HepG2 (cell line): Measurements from ENCODE around the gene HIPK2. TPM values are rescaled to one million over a fixed set of nuclear protein-coding genes. Genes with fewer than 3 reads are reported as not detected.

ENCODE experiments used
- ATAC-seq: fragments of 200-7000 bp; cut with Tn5 transposase; 3 replicates; pipeline ENCODE4 v1.9.1; 2020; ENCODE audit warnings: mild to moderate bottlenecking, moderate library complexity
- BruUV-seq: library from RNA; stranded (reverse); fragments of 400-500 nt; replicated peaks from 2 replicates; lab custom pipeline; 2021; lab: Mats Ljungman, UMichigan
- CTCF ChIA-PET: fragments of 300-600 bp; formaldehyde crosslinking; extraction: SDS; loops from one replicate; lab custom pipeline; 2021; ENCODE audit warnings: low total read pairs, inconsistent platforms, low intra/inter-chr PET ratio; lab: Yijun Ruan, JAX
- POLR2A ChIA-PET: fragments of 350-600 bp; sonication (Branson Sonifier 250); formaldehyde crosslinking; loops from one replicate; lab custom pipeline; 2020; ENCODE audit warnings: antibody characterized with exemption, inconsistent platforms; lab: Yijun Ruan, JAX
- DNase-seq: peaks from one replicate; pipeline ENCODE4 v3.0.0-alpha.2; 2015; ENCODE audit warnings: low spot score
- FAIRE-seq: peaks from 3 replicates; lab custom pipeline; 2011; peaks lifted over from hg19 to GRCh38; lab: Jason Lieb, UNC
- H2AFZ ChIP-seq: one replicate; pipeline ENCODE4 v1.6.1; 2011; ENCODE audit warnings: low read length, inconsistent platforms
- H3K27ac ChIP-seq: fragments of 300-600 bp; 3 replicates; pipeline ENCODE4 v1.8.0; 2011; ENCODE audit warnings: mixed run types, mild to moderate bottlenecking, mixed read lengths, low read length, inconsistent platforms; ENCODE audit not compliant: insufficient read depth; ENCODE audit errors: extremely low read length
- H3K27me3 ChIP-seq, 2 experiments: fragments of 200-600 bp in 1 of 2; 2 replicates in 1 of 2; 3 replicates in 1 of 2; pipeline versions ENCODE4 v1.6.0 to v1.8.0; 2011; ENCODE audit warnings: low read length in 2 of 2, mild to moderate bottlenecking in 2 of 2, moderate library complexity in 2 of 2, inconsistent platforms in 1 of 2; ENCODE audit not compliant: insufficient read depth in 2 of 2, control insufficient read depth in 1 of 2
- H3K36me3 ChIP-seq, 2 experiments: fragments of 200-600 bp in 1 of 2; replicated peaks in 1 of 2; 2 replicates in 1 of 2; 3 replicates in 1 of 2; pipeline versions ENCODE4 v1.5.1 to v1.8.0; 2011; ENCODE audit warnings: low read length in 2 of 2, inconsistent platforms in 1 of 2; ENCODE audit not compliant: insufficient read depth in 2 of 2, control insufficient read depth in 1 of 2
- H3K4me1 ChIP-seq: 2 replicates; pipeline ENCODE4 v1.5.1; 2012; ENCODE audit warnings: low read length, inconsistent platforms; ENCODE audit not compliant: insufficient read depth
- H3K4me2 ChIP-seq: 2 replicates; pipeline ENCODE4 v1.6.0; 2011; ENCODE audit warnings: low read depth, low read length, inconsistent platforms
- H3K4me3 ChIP-seq, 3 experiments: fragments of 200-600 bp in 1 of 3; sonication (generic), shearing (Covaris generic) in 1 of 3; replicated peaks in 1 of 3; 2 replicates each; pipeline ENCODE4 v1.5.1; 2011 to 2016; ENCODE audit warnings: low read length in 3 of 3, inconsistent platforms in 2 of 3, low read depth in 2 of 3, mild to moderate bottlenecking in 2 of 3, control low read depth in 1 of 3, mixed read lengths in 1 of 3; ENCODE audit not compliant: insufficient read depth in 1 of 3
- H3K79me2 ChIP-seq: one replicate; pipeline ENCODE4 v1.6.1; 2011; ENCODE audit warnings: low read length, inconsistent platforms; ENCODE audit not compliant: insufficient read depth
- H3K9ac ChIP-seq: 2 replicates; pipeline ENCODE4 v1.6.0; 2011; ENCODE audit warnings: mild to moderate bottlenecking, low read depth, low read length, inconsistent platforms; ENCODE audit not compliant: insufficient read depth
- H3K9me3 ChIP-seq: 2 replicates; pipeline ENCODE4 v1.5.1; 2012; ENCODE audit warnings: mild to moderate bottlenecking, low read length
- H4K20me1 ChIP-seq: 2 replicates; pipeline ENCODE4 v1.6.0; 2011; ENCODE audit warnings: inconsistent platforms, mild to moderate bottlenecking, low read length, moderate library complexity; ENCODE audit not compliant: insufficient read depth
- ARNT2 ChIP-seq: sonication (generic); formaldehyde crosslinking; IDR thresholded peaks from 2 replicates; pipeline ENCODE4 v1.8.0; 2022; ENCODE audit warnings: mild to moderate bottlenecking, low read depth, missing genetic modification reagents, moderate library complexity
- ETV5 ChIP-seq: IDR thresholded peaks from 2 replicates; pipeline ENCODE4 v1.6.1; 2018; ENCODE audit warnings: missing biosample characterization, missing genetic modification reagents, inconsistent platforms, borderline replicate concordance
- HNF4A ChIP-seq: sonication (generic); formaldehyde crosslinking; IDR thresholded peaks from 2 replicates; pipeline ENCODE4 v1.4.0; 2020; ENCODE audit warnings: missing genetic modification reagents
- HOXA5 ChIP-seq: sonication (generic); formaldehyde crosslinking; IDR thresholded peaks from 2 replicates; pipeline ENCODE4 v1.4.0; 2020; ENCODE audit warnings: missing genetic modification reagents
- JUND ChIP-seq: sonication (generic); formaldehyde crosslinking; IDR thresholded peaks from 2 replicates; pipeline ENCODE4 v1.8.0; 2022; ENCODE audit warnings: mild to moderate bottlenecking, missing genetic modification reagents
- MAFF ChIP-seq: IDR thresholded peaks from 2 replicates; pipeline ENCODE4 v1.6.1; 2011; ENCODE audit warnings: low read depth, low read length, improper control_type of control experiment
- MYNN ChIP-seq: sonication (generic); formaldehyde crosslinking; IDR thresholded peaks from 2 replicates; pipeline ENCODE4 v1.4.0; 2020; ENCODE audit warnings: mild to moderate bottlenecking, low read depth, missing genetic modification reagents
- PRPF4 ChIP-seq: fragments of 200-400 bp; formaldehyde crosslinking; IDR thresholded peaks from 2 replicates; pipeline ENCODE4 v1.6.1; 2016; ENCODE audit warnings: low read length, low read depth; ENCODE audit not compliant: poor library complexity, severe bottlenecking
- SMAD9 ChIP-seq: sonication (generic); formaldehyde crosslinking; IDR thresholded peaks from 2 replicates; pipeline ENCODE4 v1.5.1; 2020; ENCODE audit warnings: mild to moderate bottlenecking, missing genetic modification reagents
- TERF1 ChIP-seq: sonication (generic); formaldehyde crosslinking; IDR thresholded peaks from 2 replicates; pipeline ENCODE4 v1.8.0; 2022; ENCODE audit warnings: mild to moderate bottlenecking, missing genetic modification reagents, moderate library complexity
- TRIM24 ChIP-seq: sonication (generic); formaldehyde crosslinking; IDR thresholded peaks from 2 replicates; pipeline ENCODE4 v1.8.0; 2022; ENCODE audit warnings: mild to moderate bottlenecking, missing genetic modification reagents
- U2AF1 ChIP-seq: fragments of 200-400 bp; formaldehyde crosslinking; optimal IDR thresholded peaks from 2 replicates; pipeline ENCODE3; 2017; ENCODE audit warnings: mild to moderate bottlenecking, low read depth, low read length
- ZFP41 ChIP-seq: sonication (generic); formaldehyde crosslinking; IDR thresholded peaks from 2 replicates; pipeline ENCODE4 v1.4.0; 2020; ENCODE audit warnings: mild to moderate bottlenecking, missing genetic modification reagents, borderline replicate concordance
- ZNF317 ChIP-seq: sonication (generic); formaldehyde crosslinking; IDR thresholded peaks from 2 replicates; pipeline ENCODE4 v1.5.0; 2020; ENCODE audit warnings: mild to moderate bottlenecking, missing genetic modification reagents
- ZNF44 ChIP-seq: sonication (generic); formaldehyde crosslinking; IDR thresholded peaks from 2 replicates; pipeline ENCODE4 v1.5.1; 2020; ENCODE audit warnings: mild to moderate bottlenecking, missing genetic modification reagents
- ZNF460 ChIP-seq: sonication (generic); formaldehyde crosslinking; IDR thresholded peaks from 2 replicates; pipeline ENCODE4 v1.5.1; 2020; ENCODE audit warnings: missing genetic modification reagents, mild to moderate bottlenecking, borderline replicate concordance
- ZNF710 ChIP-seq: sonication (generic); formaldehyde crosslinking; IDR thresholded peaks from 2 replicates; pipeline ENCODE4 v1.5.0; 2020; ENCODE audit warnings: mild to moderate bottlenecking, missing genetic modification reagents, borderline replicate concordance
- ZSCAN12 ChIP-seq: sonication (generic); formaldehyde crosslinking; IDR thresholded peaks from 2 replicates; pipeline ENCODE4 v1.9.0; 2021; ENCODE audit warnings: mild to moderate bottlenecking, missing genetic modification reagents
- WGBS: methylation state at CpG from one replicate; pipeline ENCODE4 v1.1.6; 2017; ENCODE audit warnings: low lambda C conversion rate; 5-methylcytosine and 5-hydroxymethylcytosine counted together
- in situ Hi-C: cut with HindIII; loops from 2 replicates; pipeline ENCODE4 v1.10.0; 2017; ENCODE audit warnings: low pct_unique_long_range_greater_than_20kb; ENCODE audit not compliant: extremely low pct_ligation_motif_present
- intact Hi-C: fragments of 100-400 bp; cut with micrococcal nuclease; formaldehyde crosslinking; loops from one replicate; pipeline ENCODE4 v1.10.0; 2022; ENCODE audit not compliant: unreplicated experiment
- polyA plus RNA-seq, 8 experiments: library from polyadenylated mRNA; depleted of rRNA in 3 of 8; stranded (reverse) in 7 of 8; unstranded in 1 of 8; fragments of >200 nt; fragmentation: Illumina TruSeq in 4 of 8; extraction: Trizol in 4 of 8; gene quantifications; 2 replicates each; pipeline versions ENCODE4 v1.2.1 to v1.2.3, GENCODE V29; 2011 to 2016; ENCODE audit warnings: low read depth in 4 of 8, missing spikeins in 1 of 8, mixed read lengths in 1 of 8; ENCODE audit not compliant: insufficient read depth in 1 of 8
- total RNA-seq, 5 experiments: library from RNA; depleted of rRNA; stranded (reverse); fragments of >200 nt; fragmentation: Illumina TruSeq; extraction: Trizol; gene quantifications; 2 replicates each; pipeline ENCODE4 v1.2.3, GENCODE V29; 2016; ENCODE audit warnings: low read depth in 1 of 5

HIPK2 gene
- total and polyA plus RNA-seq, 2 of the 13 experiments (the other 11 are each of a cell fraction or from before 2014, with no cell fraction given), result 14.4 to 20.2 TPM

GRCh38 chr7:139702313-139702731, 75.5 kb downstream of the HIPK2 start:
- no TSS peak for BruUV-seq
- ChIA-PET POLR2A (no interaction called here), CTCF (no interaction called here)
- Histone ChIP-seq H3K4me1 (no peaks in the 10 kb centered on the region), H3K27me3 (no peaks in the 10 kb centered on the region), H2AFZ (no peak overlapping the region), H3K79me2 (peaks cover 14% of the 10 kb centered on the region), H3K4me2 (no peak overlapping the region), H3K9ac (no peak overlapping the region), H3K4me3 (no peak overlapping the region), H4K20me1 (0 out of 2 replicates have a peak, but pooled peaks cover under 1% of the 10 kb centered on the region)
- WGBS, result 81% methylated on average over 8 of the region's 8 CpGs
- no peak for DNase-seq
- ATAC-seq, result no peak
- intact Hi-C loops (no loop called here), in situ Hi-C loops (no loop called here)
- no peak for FAIRE-seq
- TF ChIP-seq ZNF44 (CRISPR knock-in tag) (no peak), HNF4A (CRISPR knock-in tag) (no peak), JUND (no peak)
- TF ChIP-seq, all 625 proteins: peak for 0
- H3K9me3 ChIP-seq, result no peaks in the 10 kb centered on the region
- peaks cover 22 to 74% of the 10 kb centered on the region in 2 experiments; a peak in 4 of 5 replicates for H3K36me3 ChIP-seq
- no peak overlapping the region for H3K27ac ChIP-seq

- no TSS peak for BruUV-seq
- Histone ChIP-seq H3K36me3 (peaks cover 21 to 73% of the 10 kb centered on the region in 2 experiments; a peak in 4 of 5 replicates), H3K27ac (no peak overlapping the region), H3K27me3 (no peaks in the 10 kb centered on the region), H3K4me1 (no peaks in the 10 kb centered on the region), H3K4me2 (no peak overlapping the region), H3K9me3 (no peaks in the 10 kb centered on the region), H3K9ac (no peak overlapping the region), H3K4me3 (no peak overlapping the region), H4K20me1 (peaks cover 4% of the 10 kb centered on the region; the same call in 1 of the 2 replicates), H3K79me2 (peaks cover 14% of the 10 kb centered on the region), H2AFZ (no peak overlapping the region)
- ATAC-seq (no peak), FAIRE-seq (no peak), DNase-seq (no peak)
- ChIA-PET POLR2A (no interaction called here), CTCF (no interaction called here)
- intact Hi-C loops, result no loop called here
- WGBS, result 97% methylated on average over 11 of the region's 12 CpGs
- in situ Hi-C loops, result no loop called here
- TF ChIP-seq TERF1 (CRISPR knock-in tag) (no peak), ZFP41 (CRISPR knock-in tag) (no peak), PRPF4 (no peak), ETV5 (no peak), ZSCAN12 (CRISPR knock-in tag) (no peak), MYNN (CRISPR knock-in tag) (no peak), MAFF (no peak), ARNT2 (CRISPR knock-in tag) (no peak), ZNF460 (CRISPR knock-in tag) (no peak), TRIM24 (no peak), ZNF710 (CRISPR knock-in tag) (no peak), HOXA5 (CRISPR knock-in tag) (no peak), U2AF1 (no peak), ZNF317 (CRISPR knock-in tag) (no peak), SMAD9 (CRISPR knock-in tag) (no peak)
Measured at GRCh38 chr7:139701908-139702307, 75.9 kb downstream of the HIPK2 start.
